HEK293 (cell line): ENCODE data around the gene ADAMTS14.

Experiments used
- CTCF ChIA-PET: fragments of 350-600 bp; formaldehyde crosslinking; extraction: SDS; loops from one replicate; lab custom pipeline; 2021; ENCODE audit warnings: antibody characterized with exemption; lab: Yijun Ruan, JAX
- POLR2A ChIA-PET: fragments of 300-600 bp; formaldehyde crosslinking; extraction: SDS; loops from one replicate; lab custom pipeline; 2020; ENCODE audit warnings: antibody characterized with exemption, inconsistent platforms; lab: Yijun Ruan, JAX
- H3K27ac ChIP-seq: fragments of 200-500 bp; sonication (Bioruptor generic); 2 replicates; pipeline ENCODE4 v1.5.1; 2014; ENCODE audit warnings: low read depth, low read length, control low read depth, inconsistent platforms; ENCODE audit errors: extremely low read depth
- H3K36me3 ChIP-seq, 2 experiments: fragments of 200-500 bp in 1 of 2; sonication (Bioruptor generic) in 1 of 2; 1 replicate in 1 of 2; 2 replicates in 1 of 2; pipeline ENCODE4 v1.5.1; 2014 to 2017; ENCODE audit warnings: inconsistent platforms in 2 of 2, low read length in 2 of 2; ENCODE audit not compliant: control insufficient read depth in 2 of 2, insufficient read depth in 1 of 2
- H3K4me1 ChIP-seq: fragments of 200-500 bp; sonication (Bioruptor generic); 2 replicates; pipeline ENCODE4 v1.5.1; 2014; ENCODE audit warnings: mild to moderate bottlenecking, low read length, inconsistent platforms; ENCODE audit not compliant: control insufficient read depth, insufficient read depth
- H3K4me3 ChIP-seq: 2 replicates; pipeline ENCODE4 v1.5.1; 2011; ENCODE audit warnings: low read depth, mild to moderate bottlenecking, control low read depth, low read length, moderate library complexity
- H3K9me3 ChIP-seq: fragments of 200-500 bp; sonication (Bioruptor generic); 2 replicates; pipeline ENCODE4 v1.5.1; 2014; ENCODE audit warnings: low read depth, low read length, inconsistent platforms; ENCODE audit not compliant: control insufficient read depth, insufficient read depth
- BCL11B ChIP-seq: fragments of 450-650 bp; formaldehyde crosslinking; IDR thresholded peaks from 2 replicates; pipeline ENCODE4 v1.5.1; 2016; ENCODE audit warnings: low read depth, missing biosample characterization, missing genetic modification characterization
- HOXD13 ChIP-seq: sonication (generic); formaldehyde crosslinking; IDR thresholded peaks from 2 replicates; pipeline ENCODE4 v1.8.0; 2022; ENCODE audit warnings: missing genetic modification reagents, borderline replicate concordance
- KLF7 ChIP-seq: fragments of 450-650 bp; formaldehyde crosslinking; IDR thresholded peaks from 2 replicates; pipeline ENCODE4 v1.5.1; 2016; ENCODE audit warnings: missing biosample characterization, missing genetic modification characterization, borderline replicate concordance
- ZBTB48 ChIP-seq: fragments of 450-650 bp; formaldehyde crosslinking; IDR thresholded peaks from 2 replicates; pipeline ENCODE4 v1.5.1; 2016; ENCODE audit warnings: missing biosample characterization, missing genetic modification characterization
- ZNF133 ChIP-seq: fragments of 450-650 bp; formaldehyde crosslinking; IDR thresholded peaks from 2 replicates; pipeline ENCODE4 v1.5.1; 2016; ENCODE audit warnings: missing biosample characterization, missing genetic modification characterization
- ZNF18 ChIP-seq: fragments of 450-650 bp; formaldehyde crosslinking; IDR thresholded peaks from 2 replicates; pipeline ENCODE4 v1.5.1; 2016; ENCODE audit warnings: missing biosample characterization, missing genetic modification characterization
- ZNF19 ChIP-seq: fragments of 450-650 bp; formaldehyde crosslinking; IDR thresholded peaks from 2 replicates; pipeline ENCODE4; 2016; ENCODE audit warnings: missing biosample characterization, missing genetic modification characterization, low read depth
- ZNF335 ChIP-seq: fragments of 450-650 bp; formaldehyde crosslinking; conservative IDR thresholded peaks from 2 replicates; pipeline ENCODE4 v1.5.1; 2016; ENCODE audit warnings: missing biosample characterization, missing genetic modification characterization
- ZNF354C ChIP-seq: fragments of 450-650 bp; formaldehyde crosslinking; IDR thresholded peaks from 2 replicates; pipeline ENCODE4 v1.5.1; 2016; ENCODE audit warnings: missing biosample characterization, missing genetic modification characterization, low read depth, borderline replicate concordance
- ZNF394 ChIP-seq: fragments of 450-650 bp; formaldehyde crosslinking; IDR thresholded peaks from 2 replicates; pipeline ENCODE4 v1.5.1; 2016; ENCODE audit warnings: missing biosample characterization, missing genetic modification characterization, mild to moderate bottlenecking, moderate library complexity, borderline replicate concordance
- ZNF514 ChIP-seq: fragments of 450-650 bp; formaldehyde crosslinking; IDR thresholded peaks from 2 replicates; pipeline ENCODE4 v1.5.1; 2016; ENCODE audit warnings: missing biosample characterization, missing genetic modification characterization
- ZNF560 ChIP-seq: fragments of 450-650 bp; formaldehyde crosslinking; IDR thresholded peaks from 2 replicates; pipeline ENCODE4 v1.5.1; 2017; ENCODE audit warnings: missing biosample characterization, missing genetic modification characterization, borderline replicate concordance
- ZNF747 ChIP-seq: fragments of 450-650 bp; formaldehyde crosslinking; IDR thresholded peaks from 2 replicates; pipeline ENCODE4 v1.5.1; 2016; ENCODE audit warnings: missing biosample characterization, missing genetic modification characterization
- ZNF776 ChIP-seq: fragments of 450-650 bp; formaldehyde crosslinking; IDR thresholded peaks from 2 replicates; pipeline ENCODE4 v1.5.0; 2017; ENCODE audit warnings: missing biosample characterization, missing genetic modification characterization, borderline replicate concordance
- ZNF785 ChIP-seq: fragments of 450-650 bp; formaldehyde crosslinking; IDR thresholded peaks from 2 replicates; pipeline ENCODE4 v1.5.1; 2016; ENCODE audit warnings: missing biosample characterization, missing genetic modification characterization
- TF ChIP-seq, protein P1 (sequence below): fragments of 450-650 bp; formaldehyde crosslinking; IDR thresholded peaks from 2 replicates; pipeline ENCODE4 v1.5.1; 2016; ENCODE audit warnings: missing biosample characterization, missing genetic modification characterization
- TF ChIP-seq, protein P2 (sequence below): fragments of 450-650 bp; formaldehyde crosslinking; IDR thresholded peaks from 2 replicates; pipeline ENCODE4 v1.5.1; 2016; ENCODE audit warnings: missing biosample characterization, missing genetic modification characterization

Gene ADAMTS14

GRCh38 chr10:70750156-70750703 is 77.9 kb downstream of the ADAMTS14 start:
- TF ChIP-seq ZNF354C (tag by site-specific recombination), result no peak
- TF ChIP-seq, protein P1, sequence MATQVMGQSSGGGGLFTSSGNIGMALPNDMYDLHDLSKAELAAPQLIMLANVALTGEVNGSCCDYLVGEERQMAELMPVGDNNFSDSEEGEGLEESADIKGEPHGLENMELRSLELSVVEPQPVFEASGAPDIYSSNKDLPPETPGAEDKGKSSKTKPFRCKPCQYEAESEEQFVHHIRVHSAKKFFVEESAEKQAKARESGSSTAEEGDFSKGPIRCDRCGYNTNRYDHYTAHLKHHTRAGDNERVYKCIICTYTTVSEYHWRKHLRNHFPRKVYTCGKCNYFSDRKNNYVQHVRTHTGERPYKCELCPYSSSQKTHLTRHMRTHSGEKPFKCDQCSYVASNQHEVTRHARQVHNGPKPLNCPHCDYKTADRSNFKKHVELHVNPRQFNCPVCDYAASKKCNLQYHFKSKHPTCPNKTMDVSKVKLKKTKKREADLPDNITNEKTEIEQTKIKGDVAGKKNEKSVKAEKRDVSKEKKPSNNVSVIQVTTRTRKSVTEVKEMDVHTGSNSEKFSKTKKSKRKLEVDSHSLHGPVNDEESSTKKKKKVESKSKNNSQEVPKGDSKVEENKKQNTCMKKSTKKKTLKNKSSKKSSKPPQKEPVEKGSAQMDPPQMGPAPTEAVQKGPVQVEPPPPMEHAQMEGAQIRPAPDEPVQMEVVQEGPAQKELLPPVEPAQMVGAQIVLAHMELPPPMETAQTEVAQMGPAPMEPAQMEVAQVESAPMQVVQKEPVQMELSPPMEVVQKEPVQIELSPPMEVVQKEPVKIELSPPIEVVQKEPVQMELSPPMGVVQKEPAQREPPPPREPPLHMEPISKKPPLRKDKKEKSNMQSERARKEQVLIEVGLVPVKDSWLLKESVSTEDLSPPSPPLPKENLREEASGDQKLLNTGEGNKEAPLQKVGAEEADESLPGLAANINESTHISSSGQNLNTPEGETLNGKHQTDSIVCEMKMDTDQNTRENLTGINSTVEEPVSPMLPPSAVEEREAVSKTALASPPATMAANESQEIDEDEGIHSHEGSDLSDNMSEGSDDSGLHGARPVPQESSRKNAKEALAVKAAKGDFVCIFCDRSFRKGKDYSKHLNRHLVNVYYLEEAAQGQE, result peak; percentile 54; the same call in 1 of the 2 replicates
- Histone ChIP-seq H3K9me3 (no peaks in the 10 kb centered on the region), H3K27ac (no peak overlapping the region), H3K36me3 (no peaks in the 10 kb centered on the region), H3K4me1 (no peaks in the 10 kb centered on the region), H3K4me3 (no peak overlapping the region)
- POLR2A ChIA-PET, result no interaction called here
- CTCF ChIA-PET, result interaction anchor here (0.6 kb wide), 1 partner anchor 68 kb away, joined by 4 read pairs; no protein-coding TSS in a partner anchor

- Histone ChIP-seq H3K4me3 (no peak overlapping the region), H3K27ac (no peak overlapping the region), H3K9me3 (no peaks in the 10 kb centered on the region), H3K36me3 (no peaks in the 10 kb centered on the region), H3K4me1 (no peaks in the 10 kb centered on the region)
- POLR2A ChIA-PET, result no interaction called here
- TF ChIP-seq ZNF19, result no peak
- CTCF ChIA-PET, result interaction anchor here (0.7 kb wide), 1 partner anchor 10 kb away, joined by 3 read pairs; no protein-coding TSS in a partner anchor
These were observed 79.0 kb downstream of the ADAMTS14 start for GRCh38 chr10:70751356-70751755.

DNA sequence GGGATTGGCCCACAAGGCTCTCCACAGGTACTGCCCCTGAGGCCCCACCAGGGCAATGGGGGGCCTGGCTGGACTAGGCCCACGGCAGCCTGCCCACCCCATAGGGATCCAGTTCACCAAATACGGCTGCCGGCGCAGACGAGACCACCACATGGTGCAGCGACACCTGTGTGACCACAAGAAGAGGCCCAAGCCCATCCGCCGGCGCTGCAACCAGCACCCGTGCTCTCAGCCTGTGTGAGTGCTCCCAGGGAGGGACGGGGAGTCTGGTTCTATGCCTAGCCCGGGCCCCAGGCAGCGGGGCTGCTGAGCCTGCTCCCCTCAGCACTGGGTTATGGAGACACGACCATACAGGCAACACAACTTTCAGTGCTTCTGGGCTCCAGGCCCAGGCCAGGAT is 79.7 kb downstream of the ADAMTS14 start:
- H3K27ac ChIP-seq, result no peak overlapping the region
- ChIA-PET CTCF (interaction anchor here (0.7 kb wide), 1 partner anchor 10 kb away, joined by 3 read pairs; no protein-coding TSS in a partner anchor), POLR2A (no interaction called here)
- H3K4me1 ChIP-seq, result no peaks in the 10 kb centered on the region
- no peak overlapping the region for H3K4me3 ChIP-seq
- H3K9me3 ChIP-seq, result no peaks in the 10 kb centered on the region
- TF ChIP-seq BCL11B (tag by site-specific recombination) (no peak), ZNF335 (tag by site-specific recombination) (no peak), ZNF785 (tag by site-specific recombination) (no peak), ZBTB48 (tag by site-specific recombination) (no peak), ZNF394 (tag by site-specific recombination) (no peak), ZNF354C (tag by site-specific recombination) (no peak), ZNF776 (tag by site-specific recombination) (no peak), ZNF560 (tag by site-specific recombination) (no peak), HOXD13 (CRISPR knock-in tag) (no peak), KLF7 (tag by site-specific recombination) (no peak), ZNF18 (no peak), ZNF747 (tag by site-specific recombination) (no peak), ZNF514 (tag by site-specific recombination) (no peak), ZNF133 (tag by site-specific recombination) (no peak)
- TF ChIP-seq, protein P2, sequence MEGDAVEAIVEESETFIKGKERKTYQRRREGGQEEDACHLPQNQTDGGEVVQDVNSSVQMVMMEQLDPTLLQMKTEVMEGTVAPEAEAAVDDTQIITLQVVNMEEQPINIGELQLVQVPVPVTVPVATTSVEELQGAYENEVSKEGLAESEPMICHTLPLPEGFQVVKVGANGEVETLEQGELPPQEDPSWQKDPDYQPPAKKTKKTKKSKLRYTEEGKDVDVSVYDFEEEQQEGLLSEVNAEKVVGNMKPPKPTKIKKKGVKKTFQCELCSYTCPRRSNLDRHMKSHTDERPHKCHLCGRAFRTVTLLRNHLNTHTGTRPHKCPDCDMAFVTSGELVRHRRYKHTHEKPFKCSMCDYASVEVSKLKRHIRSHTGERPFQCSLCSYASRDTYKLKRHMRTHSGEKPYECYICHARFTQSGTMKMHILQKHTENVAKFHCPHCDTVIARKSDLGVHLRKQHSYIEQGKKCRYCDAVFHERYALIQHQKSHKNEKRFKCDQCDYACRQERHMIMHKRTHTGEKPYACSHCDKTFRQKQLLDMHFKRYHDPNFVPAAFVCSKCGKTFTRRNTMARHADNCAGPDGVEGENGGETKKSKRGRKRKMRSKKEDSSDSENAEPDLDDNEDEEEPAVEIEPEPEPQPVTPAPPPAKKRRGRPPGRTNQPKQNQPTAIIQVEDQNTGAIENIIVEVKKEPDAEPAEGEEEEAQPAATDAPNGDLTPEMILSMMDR (tag by site-specific recombination), result no peak
- no peaks in the 10 kb centered on the region for H3K36me3 ChIP-seq
